Large intestine (tissue), 3 donors: Measurements from ENCODE around the gene S100A3. TPM values are rescaled to one million over a fixed set of nuclear protein-coding genes. Genes with fewer than 3 reads are reported as not detected.
"Not testable (repeated sequence)": the region's sequence is repeated elsewhere in the genome, so short reads cannot be mapped to it uniquely, and the experiment has no call there.

Source experiments
- DNase-seq, 2 donors: peaks; one replicate each; pipeline versions ENCODE4 v3.0.0 to v3.0.0-alpha.2; 2013
- H3K27ac ChIP-seq: one replicate; pipeline ENCODE4 v1.5.1; 2013; ENCODE audit warnings: low read length
- H3K27me3 ChIP-seq: 2 replicates; pipeline ENCODE4 v1.6.1; 2013; ENCODE audit warnings: low read length; ENCODE audit not compliant: control insufficient read depth, insufficient read depth
- H3K36me3 ChIP-seq: 2 replicates; pipeline ENCODE4 v1.6.1; 2013; ENCODE audit warnings: low read length; ENCODE audit not compliant: control insufficient read depth, insufficient read depth
- H3K4me1 ChIP-seq: one replicate; pipeline ENCODE4 v1.6.1; 2013; ENCODE audit warnings: low read length; ENCODE audit not compliant: control insufficient read depth, insufficient read depth
- H3K4me3 ChIP-seq: one replicate; pipeline ENCODE4 v1.5.1; 2013; ENCODE audit warnings: low read length
- H3K9me3 ChIP-seq: one replicate; pipeline ENCODE4 v1.6.1; 2013; ENCODE audit warnings: mild to moderate bottlenecking, low read depth, low read length, moderate library complexity; ENCODE audit not compliant: control insufficient read depth
- WGBS: methylation state at CpG from one replicate; pipeline ENCODE4 v1.1.5; 2013; ENCODE audit warnings: low lambda C conversion rate; ENCODE audit not compliant: insufficient coverage; 5-methylcytosine and 5-hydroxymethylcytosine counted together
- polyA plus RNA-seq: library from polyadenylated mRNA; unstranded; fragments of 120-200 nt; gene quantifications from one replicate; pipeline ENCODE4 v1.2.1, GENCODE V29; 2013

Gene S100A3
- polyA plus RNA-seq, 1 donor: not detected

GRCh38 chr1:153522353-153523048 lies 26.6 kb downstream of the S100A3 start:
- not testable (repeated sequence) for H3K27me3 ChIP-seq, H3K9me3 ChIP-seq, H3K27ac ChIP-seq, DNase-seq, H3K36me3 ChIP-seq, H3K4me3 ChIP-seq
- WGBS: no CpG with 5 or more reads among the region's 14 CpGs
- H3K4me1 ChIP-seq: peaks cover 31% of the 10 kb centered on the region

DNA sequence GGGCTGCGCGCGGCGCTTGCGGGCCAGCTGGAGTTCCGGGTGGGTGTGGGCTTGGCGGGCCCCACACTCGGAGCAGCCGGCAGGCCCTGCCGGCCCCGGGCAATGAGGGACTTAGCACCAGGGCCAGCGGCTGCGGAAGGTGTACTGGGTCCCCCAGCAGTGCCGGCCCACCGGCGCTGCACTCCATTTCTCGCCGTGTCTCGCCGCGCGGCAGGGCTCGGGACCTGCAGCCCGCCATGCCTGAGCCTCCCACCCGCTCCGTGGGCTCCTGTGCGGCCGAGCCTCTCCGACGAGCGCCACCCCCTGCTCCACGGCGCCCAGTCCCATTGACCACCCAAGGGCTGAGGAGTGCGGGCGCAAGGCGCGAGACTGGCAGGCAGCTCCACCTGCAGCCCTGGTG lies 27.2 kb downstream of the S100A3 start:
- not testable (repeated sequence) for H3K9me3 ChIP-seq, H3K27me3 ChIP-seq, H3K27ac ChIP-seq, DNase-seq, H3K36me3 ChIP-seq, H3K4me3 ChIP-seq
- 100% methylated on average over 1 of the region's 37 CpGs for WGBS
- peaks cover 31% of the 10 kb centered on the region for H3K4me1 ChIP-seq

- no CpG with 5 or more reads among the region's 4 CpGs for WGBS
- DNase-seq: no peak
- H3K27ac ChIP-seq: peak overlapping the region; percentile 95
Measured at GRCh38 chr1:153520818-153521476, 28.1 kb downstream of the S100A3 start.

DNA sequence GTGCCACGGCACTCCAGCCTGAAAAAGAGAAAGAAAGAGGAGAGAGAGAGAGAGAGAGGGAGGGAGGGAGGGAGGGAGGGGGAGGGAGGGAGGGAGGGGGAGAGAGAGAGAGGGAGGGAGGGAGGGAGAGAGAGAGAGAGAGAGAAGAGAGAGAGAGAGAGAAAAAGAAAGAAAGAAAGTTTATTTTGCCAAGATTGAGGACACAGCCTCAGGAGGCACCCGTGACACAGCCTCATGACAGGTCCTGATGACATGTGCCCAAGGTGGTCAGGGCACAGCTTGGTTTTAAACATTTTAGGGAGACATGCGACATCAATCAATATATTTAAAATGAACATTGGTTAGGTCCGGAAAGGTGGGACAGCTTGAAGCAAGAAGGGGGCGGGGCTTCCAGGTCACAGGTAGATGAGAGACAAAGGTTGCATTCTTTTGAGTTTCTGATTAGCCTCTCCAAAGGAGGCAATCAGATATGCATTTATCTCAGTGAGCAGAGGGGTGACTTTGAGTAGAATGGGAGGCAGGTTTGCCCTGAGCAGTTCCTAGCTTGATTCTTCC lies 28.8 kb downstream of the S100A3 start:
- H3K9me3 ChIP-seq, H3K4me3 ChIP-seq, H3K36me3 ChIP-seq, H3K27me3 ChIP-seq: not testable (repeated sequence)
- Histone ChIP-seq H3K27ac (peak overlapping the region; percentile 95), H3K4me1 (peaks cover 30% of the 10 kb centered on the region)
- DNase-seq: peak; percentile 74 to 85
- no CpG with 5 or more reads among the region's 5 CpGs for WGBS

More at GRCh38 chr1:153520818-153521476, 28.1 kb downstream of the S100A3 start:
- no peaks in the 10 kb centered on the region for H3K27me3 ChIP-seq
- H3K36me3 ChIP-seq: no peaks in the 10 kb centered on the region
- no peaks in the 10 kb centered on the region for H3K9me3 ChIP-seq
- peaks cover 30% of the 10 kb centered on the region for H3K4me1 ChIP-seq
- H3K4me3 ChIP-seq: no peak overlapping the region

DNA sequence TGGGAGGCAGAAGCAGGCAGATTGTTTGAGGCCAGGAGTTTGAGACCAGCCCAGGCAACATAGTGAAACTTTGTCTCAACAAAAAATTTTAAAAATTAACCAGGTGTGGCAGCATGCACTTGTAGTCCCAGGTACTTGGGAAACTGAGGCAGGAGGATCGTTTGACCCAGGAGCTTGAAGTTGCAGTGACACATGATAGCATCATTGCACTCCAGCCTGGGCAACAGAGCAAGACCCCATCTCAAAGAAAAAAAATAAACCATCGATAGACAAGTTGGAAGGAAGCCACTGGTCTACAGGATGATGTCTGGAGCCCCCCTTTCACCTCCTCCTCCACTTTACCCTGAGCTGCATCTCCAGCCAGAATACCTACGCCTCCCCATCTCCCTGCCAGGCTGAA lies 29.8 kb downstream of the S100A3 start:
- H3K4me3 ChIP-seq: no peak overlapping the region
- no peak overlapping the region for H3K27ac ChIP-seq
- H3K4me1 ChIP-seq: peaks cover 31% of the 10 kb centered on the region
- 100% methylated on average over 1 of the region's 3 CpGs for WGBS
- DNase-seq: no peak
- H3K9me3 ChIP-seq: no peaks in the 10 kb centered on the region
- no peaks in the 10 kb centered on the region for H3K36me3 ChIP-seq
- no peaks in the 10 kb centered on the region for H3K27me3 ChIP-seq

- no CpG with 5 or more reads among the region's 8 CpGs for WGBS
- Histone ChIP-seq H3K27ac (peak overlapping the region; percentile 73), H3K36me3 (no peaks in the 10 kb centered on the region), H3K4me1 (peaks cover 24% of the 10 kb centered on the region), H3K27me3 (no peaks in the 10 kb centered on the region), H3K4me3 (no peak overlapping the region), H3K9me3 (no peaks in the 10 kb centered on the region)
- peak; percentile 87 to 93 for DNase-seq
Measured at GRCh38 chr1:153515504-153516394, 33.3 kb downstream of the S100A3 start.

DNA sequence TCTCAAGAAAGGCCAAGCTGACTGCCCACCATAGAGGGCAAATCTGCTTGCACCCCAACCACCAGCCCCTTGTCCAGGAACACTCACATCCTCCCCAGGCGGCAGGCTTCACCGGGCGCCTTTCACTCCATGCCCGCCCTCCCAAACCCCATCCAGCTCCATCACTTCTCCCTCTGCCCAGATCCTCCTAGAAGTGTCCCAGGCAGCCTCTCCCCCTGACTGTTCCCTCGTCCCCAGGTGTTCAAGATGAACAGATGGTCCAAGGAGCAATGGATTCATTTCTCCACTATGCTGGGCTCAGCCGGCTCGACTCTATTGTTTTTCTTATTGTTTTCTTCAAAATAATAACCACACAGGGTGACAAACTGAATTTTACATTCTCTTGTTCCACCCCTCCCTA lies 35.4 kb downstream of the S100A3 start:
- Histone ChIP-seq H3K27me3 (no peaks in the 10 kb centered on the region), H3K9me3 (no peaks in the 10 kb centered on the region), H3K27ac (no peak overlapping the region), H3K4me1 (peaks cover 18% of the 10 kb centered on the region), H3K36me3 (no peaks in the 10 kb centered on the region), H3K4me3 (no peak overlapping the region)
- WGBS: 100% methylated on average over 3 of the region's 7 CpGs
- no peak for DNase-seq

DNA sequence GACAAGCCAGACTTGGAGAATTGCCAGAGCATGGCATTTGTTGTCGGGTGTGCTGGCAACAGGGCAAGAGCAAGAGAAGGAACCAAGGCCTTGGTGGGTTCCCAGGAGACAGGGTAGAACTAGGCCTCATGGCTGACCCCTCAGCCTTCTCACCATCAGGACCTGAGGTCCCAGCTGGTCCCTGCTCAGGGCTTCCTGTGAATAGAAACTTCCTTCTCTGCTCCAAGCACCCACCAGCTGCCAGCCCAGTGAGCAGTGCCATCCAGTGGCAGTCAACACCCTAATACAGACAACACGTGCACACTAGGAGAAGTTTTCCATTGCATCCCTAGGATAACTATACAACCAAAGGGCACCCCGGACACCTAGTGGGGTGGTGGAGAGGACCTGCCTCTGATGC lies 36.0 kb downstream of the S100A3 start:
- Histone ChIP-seq H3K36me3 (no peaks in the 10 kb centered on the region), H3K9me3 (no peaks in the 10 kb centered on the region), H3K27ac (no peak overlapping the region), H3K4me3 (no peak overlapping the region), H3K27me3 (no peaks in the 10 kb centered on the region), H3K4me1 (peaks cover 18% of the 10 kb centered on the region)
- DNase-seq: no peak
- WGBS: no CpG with 5 or more reads among the region's 3 CpGs

GRCh38 chr1:153510984-153511410 lies 38.1 kb downstream of the S100A3 start:
- H3K36me3 ChIP-seq: no peaks in the 10 kb centered on the region
- H3K4me3 ChIP-seq: no peak overlapping the region
- no CpG with 5 or more reads among the region's 7 CpGs for WGBS
- DNase-seq: peak; percentile 71 to 72
- H3K4me1 ChIP-seq: peaks cover 31% of the 10 kb centered on the region
- H3K27ac ChIP-seq: no peak overlapping the region
- H3K9me3 ChIP-seq: no peaks in the 10 kb centered on the region
- no peaks in the 10 kb centered on the region for H3K27me3 ChIP-seq

- Histone ChIP-seq H3K9me3 (no peaks in the 10 kb centered on the region), H3K4me1 (peaks cover 22% of the 10 kb centered on the region), H3K27ac (no peak overlapping the region), H3K27me3 (no peaks in the 10 kb centered on the region), H3K4me3 (no peak overlapping the region), H3K36me3 (no peaks in the 10 kb centered on the region)
- 80% methylated on average over 1 of the region's 4 CpGs for WGBS
- DNase-seq: peak in 1 of 2 donors; percentile 41
Measured at GRCh38 chr1:153509729-153510354, 39.2 kb downstream of the S100A3 start.
